Activated CD4-positive, alpha-beta memory T cell treated with anti-CD3 and anti-CD28 coated beads, Interleukin-2, amount 10 ng/mL, durations not matched to agents 7 days and 5 days (primary cell): ENCODE data around the gene ZNF502. TPM values are rescaled to one million over a fixed set of nuclear protein-coding genes. Genes with fewer than 3 reads are reported as not detected.

ENCODE experiments used
- CTCF ChIA-PET: fragments of 350-600 bp; sonication (Branson Sonifier 250); formaldehyde crosslinking; loops from one replicate; lab custom pipeline; 2021; ENCODE audit warnings: antibody characterized with exemption, inconsistent platforms; lab: Charles Lee
- POLR2A ChIA-PET: fragments of 350-600 bp; sonication (Branson Sonifier 250); formaldehyde crosslinking; loops from one replicate; lab custom pipeline; 2021; ENCODE audit warnings: antibody characterized with exemption; lab: Charles Lee
- DNase-seq: peaks from one replicate; pipeline ENCODE4 v3.0.0-alpha.2; 2020
- H3K27ac Mint-ChIP-seq: one replicate; pipeline ENCODE4 v1.8.0; 2021; ENCODE audit warnings: mild to moderate bottlenecking, mixed read lengths
- H3K27me3 Mint-ChIP-seq: one replicate; pipeline ENCODE4 v1.8.0; 2021; ENCODE audit warnings: mixed read lengths
- H3K36me3 Mint-ChIP-seq: one replicate; pipeline ENCODE4 v1.8.0; 2021; ENCODE audit warnings: low read depth, mixed read lengths
- H3K4me1 Mint-ChIP-seq: one replicate; pipeline ENCODE4 v1.8.0; 2021; ENCODE audit warnings: mixed read lengths
- H3K4me3 Mint-ChIP-seq: one replicate; pipeline ENCODE4 v1.8.0; 2021; ENCODE audit warnings: mild to moderate bottlenecking, mixed read lengths
- H3K9me3 Mint-ChIP-seq: one replicate; pipeline ENCODE4 v1.8.0; 2021; ENCODE audit warnings: mixed read lengths
- total RNA-seq, 2 experiments: library from RNA; stranded (reverse); gene quantifications; one replicate each; pipeline ENCODE4 v1.2.3, GENCODE V29; 2021

The ZNF502 gene
- total RNA-seq, 2 experiments from 2014 or later = 0.86 to 0.95 TPM

DNA sequence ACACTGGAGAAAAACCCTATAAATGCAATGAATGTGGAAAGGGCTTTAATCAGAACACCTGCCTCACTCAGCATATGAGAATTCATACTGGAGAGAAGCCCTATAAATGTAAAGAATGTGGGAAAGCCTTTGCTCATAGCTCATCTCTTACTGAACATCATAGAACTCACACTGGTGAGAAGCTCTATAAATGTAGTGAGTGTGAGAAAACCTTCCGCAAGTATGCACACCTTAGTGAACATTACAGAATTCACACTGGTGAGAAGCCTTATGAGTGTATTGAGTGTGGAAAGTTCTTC lies 9.6 kb downstream of the ZNF502 start:
- Mint-ChIP-seq H3K4me3 (no peak overlapping the region), H3K9me3 (peaks cover 62% of the 10 kb centered on the region), H3K4me1 (no peaks in the 10 kb centered on the region), H3K27me3 (no peaks in the 10 kb centered on the region), H3K36me3 (peaks cover 22% of the 10 kb centered on the region), H3K27ac (no peak overlapping the region)
- CTCF ChIA-PET = no interaction called here
- POLR2A ChIA-PET = no interaction called here
- no peak for DNase-seq

DNA sequence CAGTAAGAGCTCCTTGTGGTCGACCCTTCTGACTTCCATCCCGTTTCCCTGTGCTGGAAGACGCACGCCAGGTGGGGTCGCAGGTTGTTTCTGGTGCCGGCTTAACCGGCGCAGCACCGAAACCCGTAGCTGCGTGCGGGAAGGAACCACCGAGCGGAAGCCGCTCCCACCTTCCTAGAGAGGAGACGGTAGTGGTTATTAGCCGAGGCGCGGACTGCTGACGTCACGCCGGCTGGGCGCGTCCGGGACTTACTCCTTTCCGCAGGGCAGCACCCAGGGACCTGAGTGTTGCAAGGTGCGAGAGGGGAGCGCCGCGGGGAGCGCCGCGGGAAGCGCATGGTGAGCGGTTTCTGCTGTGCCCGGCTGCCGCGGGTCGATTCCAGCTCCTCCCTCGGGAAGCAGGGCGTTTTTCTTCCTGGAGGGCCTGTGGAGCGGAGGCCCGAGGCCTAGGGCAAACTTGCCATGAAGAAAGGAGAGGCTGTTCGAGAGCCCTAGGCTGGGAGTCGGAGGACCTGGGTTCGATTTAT lies 17.0 kb downstream of the ZNF502 start, which contains the start of gene ZNF501:
TSS of gene ZNF501 (plus strand) at position 252 of the 527 bp plus-strand sequence. CDS start 4,787 bp downstream, outside the sequence.
- ChIA-PET CTCF (interaction anchor here (2.2 kb wide), 1 partner anchor 32 kb away, joined by 7 read pairs; the partner anchor contains the start of genes KIAA1143 and KIF15), POLR2A (interaction anchor here (0.6 to 4.3 kb wide), 7 partner anchors 12 to 306 kb away, joined by 3 to 36 read pairs (median 4); partner anchors contain the start of genes KIAA1143, KIF15 and ZNF502)
- peaks cover 74% of the 10 kb centered on the region for H3K9me3 Mint-ChIP-seq
- H3K4me3 Mint-ChIP-seq = peak within 1 kb of the TSS; percentile 83
- peaks cover 17% of the 10 kb centered on the region for H3K4me1 Mint-ChIP-seq
- H3K27me3 Mint-ChIP-seq = no peaks in the 10 kb centered on the region
- peaks cover 48% of the 10 kb centered on the region for H3K36me3 Mint-ChIP-seq
- H3K27ac Mint-ChIP-seq = peak within 1 kb of the TSS; percentile 62
- DNase-seq = peak; percentile 88

DNA sequence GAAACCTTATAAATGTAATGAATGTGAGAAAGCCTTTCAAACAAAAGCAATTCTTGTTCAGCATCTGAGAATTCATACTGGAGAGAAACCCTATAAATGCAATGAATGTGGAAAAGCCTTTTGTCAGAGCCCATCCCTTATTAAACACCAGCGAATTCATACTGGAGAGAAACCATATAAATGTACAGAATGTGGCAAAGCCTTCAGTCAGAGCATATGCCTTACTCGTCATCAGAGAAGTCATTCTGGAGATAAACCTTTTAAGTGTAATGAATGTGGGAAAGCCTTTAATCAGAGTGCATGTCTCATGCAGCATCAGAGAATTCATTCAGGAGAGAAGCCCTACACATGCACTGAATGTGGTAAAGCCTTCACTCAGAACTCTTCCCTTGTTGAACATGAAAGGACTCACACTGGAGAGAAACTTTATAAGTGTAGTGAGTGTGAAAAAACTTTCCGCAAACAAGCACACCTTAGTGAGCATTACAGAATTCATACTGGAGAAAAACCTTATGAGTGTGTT lies 22.2 kb downstream of the ZNF502 start:
- no peaks in the 10 kb centered on the region for H3K27me3 Mint-ChIP-seq
- peaks cover 45% of the 10 kb centered on the region for H3K36me3 Mint-ChIP-seq
- H3K4me3 Mint-ChIP-seq = no peak overlapping the region
- DNase-seq = no peak
- H3K9me3 Mint-ChIP-seq = peaks cover 78% of the 10 kb centered on the region
- POLR2A ChIA-PET = no interaction called here
- peaks cover 9% of the 10 kb centered on the region for H3K4me1 Mint-ChIP-seq
- CTCF ChIA-PET = no interaction called here
- H3K27ac Mint-ChIP-seq = no peak overlapping the region

DNA sequence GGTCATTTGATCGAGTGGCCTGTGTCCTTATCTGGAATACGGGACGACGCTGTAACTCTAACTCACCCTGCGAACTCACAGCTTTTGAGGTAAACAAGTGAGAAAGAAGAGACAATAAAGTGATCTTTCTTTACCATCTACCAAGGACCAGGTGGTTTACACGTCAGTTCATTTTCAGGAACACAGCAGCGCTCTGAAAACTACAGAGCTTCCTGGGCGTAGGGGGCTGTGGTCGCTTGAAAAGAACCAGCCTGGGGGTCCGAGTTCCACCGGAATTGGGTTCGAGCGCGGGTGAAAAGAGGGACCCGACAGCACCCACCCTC lies 48.6 kb downstream of the ZNF502 start:
- H3K36me3 Mint-ChIP-seq = peaks cover 81% of the 10 kb centered on the region
- DNase-seq = no peak
- H3K27me3 Mint-ChIP-seq = no peaks in the 10 kb centered on the region
- H3K4me1 Mint-ChIP-seq = peaks cover 35% of the 10 kb centered on the region
- ChIA-PET POLR2A (interaction anchor here (0.9 to 3.4 kb wide), 20 partner anchors 9 to 423 kb away, joined by 3 to 36 read pairs (median 8); partner anchors contain the start of genes EXOSC7, TCAIM, ZDHHC3 and ZKSCAN7), CTCF (interaction anchor here (0.6 to 1.7 kb wide), 5 partner anchors 18 to 422 kb away, joined by 3 to 7 read pairs (median 3); partner anchors contain the start of genes TCAIM and ZNF501)
- peak overlapping the region; percentile 90 for H3K4me3 Mint-ChIP-seq
- H3K9me3 Mint-ChIP-seq = peaks cover 44% of the 10 kb centered on the region
- peak overlapping the region; percentile 86 for H3K27ac Mint-ChIP-seq

DNA sequence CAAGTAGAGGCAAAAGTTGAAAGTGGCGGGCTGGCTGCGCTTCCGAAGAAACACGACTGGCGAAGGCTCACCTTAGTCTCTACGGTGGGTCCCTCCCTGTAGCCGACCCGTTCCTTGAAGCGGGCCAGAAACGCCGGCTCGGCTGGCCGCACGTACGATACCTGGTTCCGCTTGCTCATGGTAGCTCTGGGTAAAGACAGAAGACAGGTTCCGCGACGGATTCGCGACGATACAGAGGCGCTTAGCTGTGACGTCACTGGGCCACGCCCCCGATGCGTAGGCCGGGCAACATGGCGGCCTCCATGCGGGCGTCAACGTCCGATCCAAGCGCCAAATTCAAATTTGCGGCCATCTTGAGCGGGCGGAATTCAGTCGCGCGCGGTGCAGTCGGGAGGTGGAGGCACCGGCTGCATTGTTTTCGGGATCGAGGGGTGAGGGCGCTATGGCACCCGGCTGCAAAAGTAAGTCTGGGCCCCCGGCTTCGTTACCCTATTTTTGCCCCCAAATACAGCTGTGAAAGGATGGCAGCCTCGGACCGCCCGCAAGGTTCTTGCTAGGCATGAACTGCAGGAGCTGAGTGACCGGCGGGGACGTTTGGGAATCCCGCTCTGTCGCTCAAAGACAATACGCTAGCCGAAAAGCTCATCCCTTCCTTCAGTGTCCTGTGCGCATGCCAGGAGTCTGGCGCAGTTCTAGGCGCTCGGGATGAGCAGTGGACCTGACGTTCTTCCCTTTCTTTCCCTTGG lies 49.1 kb downstream of the ZNF502 start, which contains the start of the genes KIAA1143 and KIF15:
TSS of gene KIAA1143 (minus strand) at position 196 of the 746 bp plus-strand sequence. CDS start at position 179, 17 bp downstream.
TSS of gene KIF15 (plus strand) at position 371 of the 746 bp plus-strand sequence. CDS start at position 443, 72 bp downstream.
- peak; percentile 98 for DNase-seq
- Mint-ChIP-seq H3K9me3 (peaks cover 47% of the 10 kb centered on the region), H3K4me1 (peaks cover 39% of the 10 kb centered on the region), H3K27me3 (no peaks in the 10 kb centered on the region), H3K36me3 (peaks cover 81% of the 10 kb centered on the region), H3K4me3 (peak within 1 kb of the TSS; percentile 90), H3K27ac (peak within 1 kb of the TSS; percentile 86)
- POLR2A ChIA-PET = interaction anchor here (0.9 to 3.4 kb wide), 23 partner anchors 8 to 424 kb away, joined by 3 to 36 read pairs (median 7); partner anchors contain the start of genes EXOSC7, TCAIM, ZDHHC3 and ZKSCAN7
- CTCF ChIA-PET = interaction anchor here (0.6 to 1.7 kb wide), 6 partner anchors 17 to 423 kb away, joined by 3 to 7 read pairs (median 3); partner anchors contain the start of genes TCAIM and ZNF501

DNA sequence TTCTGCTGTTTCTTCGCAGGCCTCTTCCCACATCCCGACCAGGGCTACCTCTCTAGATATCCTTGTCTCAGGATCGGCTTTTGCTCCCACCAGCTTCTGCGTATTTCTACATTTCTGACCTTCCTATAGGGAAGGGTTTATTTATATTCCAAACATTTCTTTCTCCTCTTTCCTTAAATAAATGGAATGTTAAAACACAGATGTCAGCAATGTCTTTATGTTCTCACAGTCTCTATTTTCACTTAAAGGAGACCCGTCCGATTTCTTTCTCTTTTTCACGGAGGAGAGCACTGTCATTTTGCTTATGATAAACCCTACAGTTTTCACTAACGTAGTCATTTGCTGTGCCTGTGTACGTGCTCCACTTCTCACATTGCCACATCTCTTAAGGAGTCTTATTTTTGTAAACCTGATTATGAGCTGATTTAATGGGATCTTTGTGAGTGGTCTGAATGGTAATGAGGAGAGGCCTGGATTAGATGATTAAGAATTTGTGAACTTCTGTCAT lies 49.8 kb downstream of the ZNF502 start:
- CTCF ChIA-PET = interaction anchor here (0.7 to 1.7 kb wide), 4 partner anchors 14 to 101 kb away, joined by 3 to 7 read pairs (median 4); partner anchors contain the start of gene ZNF501
- Mint-ChIP-seq H3K9me3 (peaks cover 48% of the 10 kb centered on the region), H3K36me3 (peaks cover 81% of the 10 kb centered on the region), H3K27ac (peak overlapping the region; percentile 86), H3K27me3 (no peaks in the 10 kb centered on the region), H3K4me1 (peaks cover 40% of the 10 kb centered on the region), H3K4me3 (peak overlapping the region; percentile 90)
- DNase-seq = no peak
- POLR2A ChIA-PET = interaction anchor here (0.6 to 3.4 kb wide), 21 partner anchors 10 to 424 kb away, joined by 3 to 36 read pairs (median 7); partner anchors contain the start of genes EXOSC7, TCAIM, ZDHHC3 and ZKSCAN7

DNA sequence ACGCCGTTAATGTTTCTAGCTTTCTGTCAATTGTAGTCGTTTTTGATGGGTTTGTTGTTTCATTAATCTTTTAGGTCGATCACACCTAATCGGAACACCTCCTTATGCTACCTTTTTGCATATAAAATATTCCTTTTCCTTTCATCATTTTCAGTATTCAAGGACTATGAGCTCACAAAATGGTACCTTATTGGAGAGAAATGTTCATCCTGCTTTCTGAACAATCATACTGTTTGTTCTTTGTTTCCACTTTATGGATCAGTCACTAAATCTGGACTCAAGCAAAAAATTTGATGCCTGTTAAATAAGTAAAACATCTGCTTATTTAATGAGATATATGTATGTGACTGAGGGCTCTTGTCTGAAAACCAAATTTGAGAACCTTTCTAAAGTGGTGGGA lies 50.2 kb downstream of the ZNF502 start:
- Mint-ChIP-seq H3K36me3 (peaks cover 81% of the 10 kb centered on the region), H3K27me3 (no peaks in the 10 kb centered on the region), H3K4me1 (peaks cover 41% of the 10 kb centered on the region), H3K9me3 (peaks cover 45% of the 10 kb centered on the region), H3K4me3 (peak overlapping the region; percentile 90), H3K27ac (peak overlapping the region; percentile 86)
- DNase-seq = no peak
- ChIA-PET CTCF (interaction anchor here (0.7 to 1.7 kb wide), 4 partner anchors 13 to 100 kb away, joined by 3 to 7 read pairs (median 4); partner anchors contain the start of gene ZNF501), POLR2A (interaction anchor here (0.6 to 3.4 kb wide), 15 partner anchors 9 to 425 kb away, joined by 3 to 36 read pairs (median 8); partner anchors contain the start of genes TCAIM, ZNF197, ZNF445 and ZNF501)

DNA sequence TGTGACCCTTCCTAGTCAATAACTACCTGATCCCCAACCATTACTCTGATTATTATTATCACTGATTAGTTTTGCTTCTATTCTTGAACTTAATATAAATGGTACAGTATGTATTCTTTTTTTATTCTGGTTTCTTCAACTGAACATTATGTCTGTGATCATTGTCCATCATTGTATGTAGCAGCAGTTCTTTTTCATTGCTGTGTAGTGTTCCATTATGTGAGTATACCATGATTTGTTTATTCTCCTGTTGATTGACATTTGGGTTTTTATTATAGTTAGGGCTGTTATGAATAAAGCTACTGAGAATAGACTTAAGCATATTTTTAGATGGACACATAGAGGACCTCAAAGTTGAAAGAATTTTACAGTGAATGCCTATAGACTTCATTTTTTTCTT lies 51.8 kb downstream of the ZNF502 start:
- POLR2A ChIA-PET = no interaction called here
- H3K27ac Mint-ChIP-seq = no peak overlapping the region
- no peak for DNase-seq
- H3K4me3 Mint-ChIP-seq = no peak overlapping the region
- H3K4me1 Mint-ChIP-seq = peaks cover 41% of the 10 kb centered on the region
- H3K27me3 Mint-ChIP-seq = no peaks in the 10 kb centered on the region
- H3K9me3 Mint-ChIP-seq = peaks cover 41% of the 10 kb centered on the region
- CTCF ChIA-PET = no interaction called here
- H3K36me3 Mint-ChIP-seq = peaks cover 81% of the 10 kb centered on the region

DNA sequence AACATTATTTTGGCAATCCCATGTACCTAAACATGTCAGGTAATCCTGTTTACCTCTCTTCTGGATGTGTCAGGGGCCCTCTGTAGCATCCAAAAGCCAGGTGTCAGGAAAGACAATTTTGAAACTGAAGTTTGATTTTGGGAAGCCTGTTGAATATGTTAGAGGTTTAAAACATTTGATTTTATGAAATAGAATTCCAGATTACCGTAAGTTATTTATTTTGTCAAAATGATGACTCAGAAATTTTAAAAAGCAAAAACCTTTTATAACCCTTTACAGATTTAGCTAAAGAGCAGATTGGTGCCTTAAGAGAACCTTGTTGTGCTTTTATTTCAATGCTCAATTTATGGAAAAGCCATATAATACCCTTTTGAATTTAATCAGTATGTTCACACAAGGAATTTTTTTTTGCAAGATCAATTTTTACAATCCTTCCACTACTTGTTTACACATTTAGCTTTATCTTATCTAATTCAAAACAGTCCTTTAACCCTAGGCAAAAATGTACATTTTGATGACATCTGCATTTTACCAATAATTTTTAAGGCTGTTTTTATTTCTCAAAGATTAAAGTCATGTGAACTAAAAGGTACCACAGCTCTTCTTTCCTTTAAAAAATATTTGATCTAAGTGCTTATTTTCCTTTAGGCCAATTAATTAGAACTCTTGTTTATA lies 59.1 kb downstream of the ZNF502 start:
- Mint-ChIP-seq H3K36me3 (peaks cover 91% of the 10 kb centered on the region), H3K4me3 (no peak overlapping the region), H3K27me3 (no peaks in the 10 kb centered on the region), H3K9me3 (peaks cover 43% of the 10 kb centered on the region), H3K27ac (no peak overlapping the region), H3K4me1 (peaks cover 2% of the 10 kb centered on the region)
- POLR2A ChIA-PET = interaction anchor here (0.8 to 1.1 kb wide), 3 partner anchors 9 to 79 kb away, joined by 3 to 5 read pairs (median 3); partner anchors contain the start of genes KIAA1143 and KIF15
- DNase-seq = no peak
- CTCF ChIA-PET = no interaction called here

DNA sequence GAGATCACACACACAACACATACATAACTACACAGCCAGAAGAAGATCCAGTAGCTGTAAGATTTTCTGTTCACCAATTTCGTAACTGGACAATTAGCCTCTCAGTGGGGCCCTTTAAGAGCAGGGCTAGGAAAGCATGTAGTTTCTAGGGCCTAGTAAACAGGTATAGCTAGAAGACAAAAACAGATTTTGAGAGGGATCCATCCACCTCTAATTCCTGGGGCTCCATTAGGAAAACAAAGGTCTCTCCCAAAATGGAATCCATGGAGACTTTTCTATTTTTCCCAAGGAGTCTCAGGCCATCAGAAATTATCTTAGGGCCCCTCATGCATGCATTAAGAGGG lies 59.6 kb downstream of the ZNF502 start:
- no peak overlapping the region for H3K4me3 Mint-ChIP-seq
- no peak overlapping the region for H3K27ac Mint-ChIP-seq
- no peak for DNase-seq
- ChIA-PET CTCF (no interaction called here), POLR2A (interaction anchor here (0.8 to 1.1 kb wide), 3 partner anchors 9 to 79 kb away, joined by 3 to 5 read pairs (median 3); partner anchors contain the start of genes KIAA1143 and KIF15)
- H3K9me3 Mint-ChIP-seq = peaks cover 41% of the 10 kb centered on the region
- no peaks in the 10 kb centered on the region for H3K27me3 Mint-ChIP-seq
- H3K4me1 Mint-ChIP-seq = peaks cover 2% of the 10 kb centered on the region
- H3K36me3 Mint-ChIP-seq = peaks cover 90% of the 10 kb centered on the region
